Measurements from ENCODE around the gene PRDM5. TPM values are rescaled to one million over a fixed set of nuclear protein-coding genes. Genes with fewer than 3 reads are reported as not detected.

PRDM5 gene
- polyA plus RNA-seq, 4 donors: 0.22 to 17.3 (median 1.5) TPM

Other genes starting within 250 kb of the PRDM5 start
- gene NDNF, start 149.8 kb upstream of the PRDM5 start, polyA plus RNA-seq: 10 to 100 TPM in 1 of 4 donors, 1 to 10 TPM in 1, under 1 TPM in 1, not detected in 1; 0.54 to 34.3 (median 2.0) TPM
- gene TNIP3, start 241.6 kb upstream of the PRDM5 start, polyA plus RNA-seq: under 1 TPM in 3 of 4 donors, not detected in 1; 0.18 to 0.54 (median 0.32) TPM

Data from small intestine (tissue), 4 donors.